ENCODE results near the gene PELO. TPM values are rescaled to one million over a fixed set of nuclear protein-coding genes. Genes with fewer than 3 reads are reported as not detected.

PELO gene
- total and polyA plus RNA-seq, 9 of the 15 experiments (the other 6 are each of a cell fraction or from before 2014, with no cell fraction given) = 5.8 to 14.6 (median 9.6) TPM

Other genes with a start within 250 kb of the PELO start
- gene ITGA1, start within 50 bp of the PELO start, total RNA-seq (2014; rRNA removed) = not detected in 2 replicates
- gene ITGA1, start within 50 bp of the PELO start, total RNA-seq (2014; rRNA removed; fragmentation: Illumina TruSeq; extraction: Trizol) = 0.04 TPM in 1 of 2 replicates, not detected in the other
- gene ITGA1, start within 50 bp of the PELO start, total RNA-seq (2015; rRNA removed; fragmentation: Illumina TruSeq; extraction: Trizol) = not detected in 2 replicates
- 0.11 and 0.22 TPM in 2 replicates for gene ITGA1, start within 50 bp of the PELO start, total RNA-seq (2021)
- gene ITGA1, start within 50 bp of the PELO start, polyA plus RNA-seq (2011; rRNA removed) = 0.03 TPM in 1 of 2 replicates, not detected in the other
- gene ITGA1, start within 50 bp of the PELO start, polyA plus RNA-seq (2014; fragmentation: Illumina TruSeq; extraction: Trizol) = not detected in 2 replicates
- gene ITGA1, start within 50 bp of the PELO start, polyA plus RNA-seq (2014; fragmentation: Nextera tagmentation; extraction: Ambion mirVana) = not detected
- not detected in 2 replicates for gene ITGA1, start within 50 bp of the PELO start, polyA plus RNA-seq (2014; rRNA removed)
- 0.04 TPM in 1 of 2 replicates, not detected in the other for gene ITGA2, start 201.4 kb downstream of the PELO start, total RNA-seq (2014; rRNA removed)
- not detected in 2 replicates for gene ITGA2, start 201.4 kb downstream of the PELO start, total RNA-seq (2014; rRNA removed; fragmentation: Illumina TruSeq; extraction: Trizol)
- not detected in 2 replicates for gene ITGA2, start 201.4 kb downstream of the PELO start, total RNA-seq (2015; rRNA removed; fragmentation: Illumina TruSeq; extraction: Trizol)
- gene ITGA2, start 201.4 kb downstream of the PELO start, total RNA-seq (2021) = 0.09 and 0.11 TPM in 2 replicates
- 0.01 TPM in 2 replicates for gene ITGA2, start 201.4 kb downstream of the PELO start, polyA plus RNA-seq (2011; rRNA removed)
- not detected in 2 replicates for gene ITGA2, start 201.4 kb downstream of the PELO start, polyA plus RNA-seq (2014; fragmentation: Illumina TruSeq; extraction: Trizol)
- gene ITGA2, start 201.4 kb downstream of the PELO start, polyA plus RNA-seq (2014; fragmentation: Nextera tagmentation; extraction: Ambion mirVana) = under 1 TPM in 1 of 2 experiments, not detected in 1; 0.01 TPM
- 0.04 and 0.05 TPM in 2 replicates for gene ITGA2, start 201.4 kb downstream of the PELO start, polyA plus RNA-seq (2014; rRNA removed)